SK-N-SH (cell line): ENCODE measurements around the gene CALB2. TPM values are rescaled to one million over a fixed set of nuclear protein-coding genes. Genes with fewer than 3 reads are reported as not detected.

ENCODE experiments used
- CTCF ChIA-PET: fragments of 300-600, 350-600 bp; formaldehyde crosslinking; extraction: SDS; loops from one replicate; lab custom pipeline; 2021; lab: Yijun Ruan, JAX
- POLR2A ChIA-PET: fragments of 350-600 bp; sonication (Branson Sonifier 250); formaldehyde crosslinking; extraction: SDS; loops from one replicate; lab custom pipeline; 2020; ENCODE audit warnings: antibody characterized with exemption, inconsistent platforms; lab: Yijun Ruan, JAX
- DNase-seq: peaks from one replicate; pipeline ENCODE4 v3.0.0; 2012
- H2AFZ ChIP-seq: fragments of 200-600 bp; sonication (generic); 2 replicates; pipeline ENCODE4 v1.8.1; 2016; ENCODE audit warnings: antibody characterized with exemption, mild to moderate bottlenecking, low read depth
- H3F3A ChIP-seq: fragments of 200-600 bp; sonication (generic); replicated peaks from 2 replicates; pipeline ENCODE3; 2016; ENCODE audit warnings: antibody characterized with exemption, mild to moderate bottlenecking; ENCODE audit not compliant: insufficient read depth
- H3K27ac ChIP-seq, 2 experiments: fragments of 200-500 bp in 1 of 2; fragments of 200-600 bp in 1 of 2; sonication (Bioruptor generic) in 1 of 2; sonication (generic), shearing (Covaris generic) in 1 of 2; 2 replicates each; pipeline versions ENCODE4 v1.5.1 to v1.6.1; 2014 to 2016; ENCODE audit warnings: low read depth in 2 of 2, inconsistent platforms in 1 of 2, low read length in 1 of 2, mild to moderate bottlenecking in 1 of 2, mixed read lengths in 1 of 2
- H3K27me3 ChIP-seq: fragments of 200-600 bp; sonication (generic), shearing (Covaris generic); 2 replicates; pipeline ENCODE4 v1.6.1; 2016; ENCODE audit warnings: mixed run types; ENCODE audit not compliant: insufficient read depth
- H3K36me3 ChIP-seq, 2 experiments: fragments of 200-500 bp in 1 of 2; fragments of 200-600 bp in 1 of 2; sonication (Bioruptor generic) in 1 of 2; sonication (generic) in 1 of 2; replicated peaks in 1 of 2; 2 replicates each; pipeline versions ENCODE3 to v1.5.1; 2014 to 2016; ENCODE audit warnings: low read length in 1 of 2, mild to moderate bottlenecking in 1 of 2; ENCODE audit not compliant: insufficient read depth in 2 of 2, control insufficient read depth in 1 of 2
- H3K4me1 ChIP-seq, 2 experiments: fragments of 200-500 bp in 1 of 2; fragments of 200-600 bp in 1 of 2; sonication (Bioruptor generic) in 1 of 2; sonication (generic), shearing (Covaris generic) in 1 of 2; 2 replicates each; pipeline versions ENCODE4 v1.5.1 to v1.6.1; 2014 to 2016; ENCODE audit warnings: low read depth in 1 of 2, low read length in 1 of 2, mixed run types in 1 of 2; ENCODE audit not compliant: insufficient read depth in 2 of 2, control insufficient read depth in 1 of 2
- H3K4me2 ChIP-seq: fragments of 200-600 bp; sonication (generic), shearing (Covaris generic); 2 replicates; pipeline ENCODE4 v1.6.1; 2017; ENCODE audit warnings: mixed run types
- H3K4me3 ChIP-seq, 2 experiments: fragments of 200-500 bp in 1 of 2; fragments of 200-600 bp in 1 of 2; sonication (Bioruptor generic) in 1 of 2; sonication (generic), shearing (Covaris generic) in 1 of 2; 2 replicates each; pipeline versions ENCODE4 v1.5.1 to v1.8.1; 2014 to 2016; ENCODE audit warnings: low read depth in 2 of 2, inconsistent platforms in 1 of 2, low read length in 1 of 2, mild to moderate bottlenecking in 1 of 2, mixed read lengths in 1 of 2, moderate library complexity in 1 of 2
- H3K79me2 ChIP-seq: fragments of 200-600 bp; sonication (generic); 2 replicates; pipeline ENCODE4 v1.8.1; 2017; ENCODE audit warnings: mild to moderate bottlenecking; ENCODE audit not compliant: insufficient read depth
- H3K9ac ChIP-seq: fragments of 200-600 bp; sonication (generic); 2 replicates; pipeline ENCODE4 v1.6.1; 2017; ENCODE audit warnings: mixed run types
- H3K9me2 ChIP-seq: fragments of 200-600 bp; sonication (generic); 2 replicates; pipeline ENCODE4 v1.6.1; 2017; ENCODE audit warnings: mixed run types
- H3K9me3 ChIP-seq: fragments of 200-600 bp; sonication (generic); 2 replicates; pipeline ENCODE4 v1.6.1; 2017; ENCODE audit warnings: mixed run types, mild to moderate bottlenecking, moderate library complexity
- H4K20me1 ChIP-seq: fragments of 200-600 bp; sonication (generic); 2 replicates; pipeline ENCODE4 v1.6.1; 2017; ENCODE audit warnings: mild to moderate bottlenecking, mixed run types; ENCODE audit not compliant: insufficient read depth
- ELF1 ChIP-seq: IDR thresholded peaks from 2 replicates; pipeline ENCODE4 v1.4.0; 2012
- EP300 ChIP-seq, 2 experiments: IDR thresholded peaks; 2 replicates each; pipeline versions ENCODE4 v1.4.0 to v1.6.1; 2012; ENCODE audit warnings: borderline replicate concordance in 1 of 2, low read depth in 1 of 2, low read length in 1 of 2
- EZH2phosphoT487 ChIP-seq: fragments of 200-600 bp; sonication (generic); IDR thresholded peaks from 2 replicates; pipeline ENCODE4 v1.6.1; 2017; ENCODE audit warnings: low read depth, mixed run types, mild to moderate bottlenecking, antibody characterized with exemption, moderate library complexity, borderline replicate concordance
- FOXJ3 ChIP-seq: sonication (generic); formaldehyde crosslinking; IDR thresholded peaks from 2 replicates; pipeline ENCODE4 v1.5.1; 2020; ENCODE audit warnings: mild to moderate bottlenecking, missing genetic modification reagents
- GABPA ChIP-seq: IDR thresholded peaks from 2 replicates; pipeline ENCODE4 v1.4.0; 2012; ENCODE audit warnings: low read depth, mild to moderate bottlenecking
- MXI1 ChIP-seq: IDR thresholded peaks from 2 replicates; pipeline ENCODE4 v1.6.1; 2012; ENCODE audit warnings: mild to moderate bottlenecking, low read depth, low read length, improper control_type of control experiment
- POLR2AphosphoS5 ChIP-seq: IDR thresholded peaks from 2 replicates; pipeline ENCODE4 v1.6.1; 2012; ENCODE audit warnings: low read depth, low read length
- WGBS: methylation state at CpG from one replicate; pipeline ENCODE4 v1.1.6; 2017; ENCODE audit warnings: low lambda C conversion rate; 5-methylcytosine and 5-hydroxymethylcytosine counted together
- polyA plus RNA-seq, 3 experiments: library from polyadenylated mRNA; depleted of rRNA; stranded (reverse); fragments of >200 nt; gene quantifications; 2 replicates each; pipeline ENCODE4 v1.2.3, GENCODE V29; 2012
- TF ChIP-seq, protein P1 (sequence below): fragments of 200-600 bp; sonication (generic); IDR thresholded peaks from 2 replicates; pipeline ENCODE4 v1.6.1; 2017; ENCODE audit warnings: antibody characterized with exemption, mild to moderate bottlenecking, moderate library complexity
- TF ChIP-seq, protein P2 (sequence below): IDR thresholded peaks from 2 replicates; pipeline ENCODE4 v1.6.1; 2012; ENCODE audit warnings: mild to moderate bottlenecking, low read depth, low read length, moderate library complexity
- TF ChIP-seq, protein P3 (sequence below): fragments of 150-350 bp; IDR thresholded peaks from 2 replicates; pipeline ENCODE4 v1.6.1; 2017; ENCODE audit warnings: antibody characterized with exemption, low read length, low read depth, borderline replicate concordance

The CALB2 gene
- polyA plus RNA-seq, 1 of the 3 experiments (the other 2 are of a cell fraction): 0.12 TPM

DNA sequence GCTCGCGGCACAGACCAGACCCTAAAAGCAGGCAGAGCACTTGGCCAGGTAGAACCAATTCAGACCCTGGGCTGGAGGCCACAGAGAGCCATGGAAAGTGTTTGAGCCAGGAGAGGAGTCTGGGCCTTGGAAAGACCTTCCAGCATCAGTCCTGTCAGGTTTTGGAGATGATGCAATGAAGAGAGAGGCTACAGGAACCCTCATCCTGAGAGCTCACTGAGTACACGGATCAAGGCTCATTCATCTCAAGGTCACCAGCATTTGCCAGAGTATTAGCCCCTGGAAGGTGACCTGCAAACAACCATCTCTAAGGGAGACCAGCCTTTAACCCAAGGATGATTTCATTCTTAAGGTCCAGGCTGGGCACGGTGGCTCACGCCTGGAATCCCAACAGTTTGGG is 55.5 kb downstream of the CALB2 start:
- WGBS: 65% methylated on average over 5 of the region's 5 CpGs
- H3K36me3 ChIP-seq: no peaks in the 10 kb centered on the region
- H3K9ac ChIP-seq: no peak overlapping the region
- H3F3A ChIP-seq: no peaks in the 10 kb centered on the region
- no peaks in the 10 kb centered on the region for H3K9me2 ChIP-seq
- no peaks in the 10 kb centered on the region for H3K9me3 ChIP-seq
- H3K4me2 ChIP-seq: no peak overlapping the region
- H2AFZ ChIP-seq: no peak overlapping the region
- ChIA-PET POLR2A (no interaction called here), CTCF (interaction anchor here (2.3 to 6.0 kb wide), 7 partner anchors 10 to 197 kb away, joined by 13 to 162 read pairs (median 18); no protein-coding TSS in a partner anchor)
- H4K20me1 ChIP-seq: no peaks in the 10 kb centered on the region
- DNase-seq: no peak
- no peaks in the 10 kb centered on the region for H3K79me2 ChIP-seq
- H3K27ac ChIP-seq: no peak overlapping the region
- H3K4me1 ChIP-seq: no peaks in the 10 kb centered on the region; a peak in 1 of 4 replicates
- no peak overlapping the region for H3K4me3 ChIP-seq
- TF ChIP-seq, protein P1, sequence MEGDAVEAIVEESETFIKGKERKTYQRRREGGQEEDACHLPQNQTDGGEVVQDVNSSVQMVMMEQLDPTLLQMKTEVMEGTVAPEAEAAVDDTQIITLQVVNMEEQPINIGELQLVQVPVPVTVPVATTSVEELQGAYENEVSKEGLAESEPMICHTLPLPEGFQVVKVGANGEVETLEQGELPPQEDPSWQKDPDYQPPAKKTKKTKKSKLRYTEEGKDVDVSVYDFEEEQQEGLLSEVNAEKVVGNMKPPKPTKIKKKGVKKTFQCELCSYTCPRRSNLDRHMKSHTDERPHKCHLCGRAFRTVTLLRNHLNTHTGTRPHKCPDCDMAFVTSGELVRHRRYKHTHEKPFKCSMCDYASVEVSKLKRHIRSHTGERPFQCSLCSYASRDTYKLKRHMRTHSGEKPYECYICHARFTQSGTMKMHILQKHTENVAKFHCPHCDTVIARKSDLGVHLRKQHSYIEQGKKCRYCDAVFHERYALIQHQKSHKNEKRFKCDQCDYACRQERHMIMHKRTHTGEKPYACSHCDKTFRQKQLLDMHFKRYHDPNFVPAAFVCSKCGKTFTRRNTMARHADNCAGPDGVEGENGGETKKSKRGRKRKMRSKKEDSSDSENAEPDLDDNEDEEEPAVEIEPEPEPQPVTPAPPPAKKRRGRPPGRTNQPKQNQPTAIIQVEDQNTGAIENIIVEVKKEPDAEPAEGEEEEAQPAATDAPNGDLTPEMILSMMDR: no peak
- no peak for TF ChIP-seq FOXJ3 (CRISPR knock-in tag)
- TF ChIP-seq, protein P2, sequence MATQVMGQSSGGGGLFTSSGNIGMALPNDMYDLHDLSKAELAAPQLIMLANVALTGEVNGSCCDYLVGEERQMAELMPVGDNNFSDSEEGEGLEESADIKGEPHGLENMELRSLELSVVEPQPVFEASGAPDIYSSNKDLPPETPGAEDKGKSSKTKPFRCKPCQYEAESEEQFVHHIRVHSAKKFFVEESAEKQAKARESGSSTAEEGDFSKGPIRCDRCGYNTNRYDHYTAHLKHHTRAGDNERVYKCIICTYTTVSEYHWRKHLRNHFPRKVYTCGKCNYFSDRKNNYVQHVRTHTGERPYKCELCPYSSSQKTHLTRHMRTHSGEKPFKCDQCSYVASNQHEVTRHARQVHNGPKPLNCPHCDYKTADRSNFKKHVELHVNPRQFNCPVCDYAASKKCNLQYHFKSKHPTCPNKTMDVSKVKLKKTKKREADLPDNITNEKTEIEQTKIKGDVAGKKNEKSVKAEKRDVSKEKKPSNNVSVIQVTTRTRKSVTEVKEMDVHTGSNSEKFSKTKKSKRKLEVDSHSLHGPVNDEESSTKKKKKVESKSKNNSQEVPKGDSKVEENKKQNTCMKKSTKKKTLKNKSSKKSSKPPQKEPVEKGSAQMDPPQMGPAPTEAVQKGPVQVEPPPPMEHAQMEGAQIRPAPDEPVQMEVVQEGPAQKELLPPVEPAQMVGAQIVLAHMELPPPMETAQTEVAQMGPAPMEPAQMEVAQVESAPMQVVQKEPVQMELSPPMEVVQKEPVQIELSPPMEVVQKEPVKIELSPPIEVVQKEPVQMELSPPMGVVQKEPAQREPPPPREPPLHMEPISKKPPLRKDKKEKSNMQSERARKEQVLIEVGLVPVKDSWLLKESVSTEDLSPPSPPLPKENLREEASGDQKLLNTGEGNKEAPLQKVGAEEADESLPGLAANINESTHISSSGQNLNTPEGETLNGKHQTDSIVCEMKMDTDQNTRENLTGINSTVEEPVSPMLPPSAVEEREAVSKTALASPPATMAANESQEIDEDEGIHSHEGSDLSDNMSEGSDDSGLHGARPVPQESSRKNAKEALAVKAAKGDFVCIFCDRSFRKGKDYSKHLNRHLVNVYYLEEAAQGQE: no peak
- TF ChIP-seq GABPA: no peak
- no peak for TF ChIP-seq EP300 (IDR thresholded peaks at IDR 0.05; ENCODE audit: borderline replicate concordance in 1 of 2, low read depth in 1 of 2, low read length in 1 of 2)
- TF ChIP-seq, protein P3, sequence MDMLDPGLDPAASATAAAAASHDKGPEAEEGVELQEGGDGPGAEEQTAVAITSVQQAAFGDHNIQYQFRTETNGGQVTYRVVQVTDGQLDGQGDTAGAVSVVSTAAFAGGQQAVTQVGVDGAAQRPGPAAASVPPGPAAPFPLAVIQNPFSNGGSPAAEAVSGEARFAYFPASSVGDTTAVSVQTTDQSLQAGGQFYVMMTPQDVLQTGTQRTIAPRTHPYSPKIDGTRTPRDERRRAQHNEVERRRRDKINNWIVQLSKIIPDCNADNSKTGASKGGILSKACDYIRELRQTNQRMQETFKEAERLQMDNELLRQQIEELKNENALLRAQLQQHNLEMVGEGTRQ: no peak
- no peak for TF ChIP-seq EZH2phosphoT487
- no peak for TF ChIP-seq POLR2AphosphoS5
- TF ChIP-seq ELF1: no peak
- TF ChIP-seq MXI1: no peak
- peaks cover 27% of the 10 kb centered on the region; the same call in 1 of the 2 replicates for H3K27me3 ChIP-seq
